Adrenal gland (tissue), 12 donors: ENCODE data around the gene UTP15. TPM values are rescaled to one million over a fixed set of nuclear protein-coding genes. Genes with fewer than 3 reads are reported as not detected.

Source experiments
- DNase-seq, 7 donors: peaks; one replicate each; pipeline ENCODE4 v3.0.0-alpha.2; 2019 to 2020
- H3K27ac ChIP-seq, 5 donors: fragments of 200-600 bp; sonication (generic) in 4 of 5; 1 replicate in 3 of 5; 2 replicates in 2 of 5; pipeline versions ENCODE4 v1.5.1 to v1.8.0; 2016 to 2020; ENCODE audit warnings: mild to moderate bottlenecking in 1 of 5
- H3K27me3 ChIP-seq: fragments of 200-600 bp; 2 replicates; pipeline ENCODE4 v1.8.0; 2021
- H3K36me3 ChIP-seq, 2 donors: fragments of 200-600 bp; replicated peaks in 1 of 2; 1 replicate in 1 of 2; 2 replicates in 1 of 2; pipeline versions ENCODE4 v1.5.1 to v1.8.0; 2018 to 2022
- H3K4me1 ChIP-seq, 2 donors: fragments of 200-600 bp; replicated peaks in 1 of 2; 1 replicate in 1 of 2; 2 replicates in 1 of 2; pipeline versions ENCODE4 v1.5.1 to v1.8.0; 2018 to 2021
- H3K4me3 ChIP-seq, 4 donors: fragments of 200-600 bp; sonication (generic) in 3 of 4; one replicate each; pipeline ENCODE4 v1.5.1; 2016 to 2018
- H3K9me3 ChIP-seq, 3 donors: fragments of 200-600 bp; sonication (generic) in 1 of 3; replicated peaks in 1 of 3; 1 replicate in 2 of 3; 2 replicates in 1 of 3; pipeline versions ENCODE4 v1.5.1 to v1.8.0; 2016 to 2021
- CTCF ChIP-seq, 6 experiments: fragments of 450-650 bp in 4 of 6; fragments of 200-600 bp in 2 of 6; sonication (generic) in 1 of 6; IDR thresholded peaks; 1 replicate in 5 of 6; 2 replicates in 1 of 6; pipeline versions ENCODE4 v1.5.1 to v1.8.0; 2016 to 2021; ENCODE audit warnings: antibody characterized with exemption in 6 of 6, mild to moderate bottlenecking in 2 of 6, moderate library complexity in 1 of 6
- POLR2A ChIP-seq, 2 donors: fragments of 450-650 bp; IDR thresholded peaks; one replicate each; pipeline ENCODE4 v1.6.1; 2017; ENCODE audit warnings: antibody characterized with exemption in 2 of 2, mild to moderate bottlenecking in 2 of 2, moderate library complexity in 1 of 2
- WGBS, 4 donors: extraction: QIAGEN DNeasy Blood & Tissue Kit in 2 of 4; methylation state at CpG; one replicate each; pipeline versions ENCODE4 v1.1.5 to v1.1.7; 2013 to 2017; 5-methylcytosine and 5-hydroxymethylcytosine counted together
- intact Hi-C, 2 donors: fragments of 100-400 bp; cut with DNase I; formaldehyde crosslinking; loops; one replicate each; pipeline versions ENCODE4 v1.14.1 to v1.15.0; 2022 to 2023
- polyA plus RNA-seq, 3 donors: library from polyadenylated mRNA; stranded (reverse); fragments of 200-250 nt in 2 of 3; fragments of 350-450 nt in 1 of 3; fragmentation: Illumina TruSeq in 1 of 3; extraction: RNeasy Lipid Tissue Mini Kit (QIAGEN cat#74804) in 1 of 3; gene quantifications; one replicate each; pipeline ENCODE4 v1.2.3, GENCODE V29; 2013 to 2014
- total RNA-seq, 9 donors: library from RNA; depleted of rRNA in 4 of 9; stranded (reverse); fragments of >200 nt in 4 of 9; fragments of 120-200 nt in 1 of 9; fragmentation: NEBNext Ultra II Directional in 1 of 9; extraction: Animal tissue kit (Norgen Biotek cat#: 25700) in 1 of 9; gene quantifications; one replicate each; pipeline versions ENCODE4 v1.1.0 to v1.2.4, GENCODE V29; 2013 to 2023
- donor health status: healthy with polysubstance abuse.
- donor health status: Bipolar disorder and iron deficiency.
- donor health status: DM: yes; HTN: yes; CAD: no.
- donor health status: DM: no; HTN: no; CAD: no.
- donor health status: DM: no; HTN: no; CAD: no.
- donor health status: DM: yes; HTN: yes; CAD: no.

The UTP15 gene
- total and polyA plus RNA-seq, 12 donors, result 4.2 to 30.2 (median 16.5) TPM

GRCh38 chr5:73539730-73540129, 25.8 kb upstream of the UTP15 start:
- Histone ChIP-seq H3K4me1 (peaks cover 0 to 6% of the 10 kb centered on the region in 2 donors), H3K27ac (no peak overlapping the region), H3K27me3 (no peaks in the 10 kb centered on the region), H3K36me3 (no peaks in the 10 kb centered on the region), H3K9me3 (no peaks in the 10 kb centered on the region), H3K4me3 (no peak overlapping the region)
- WGBS, 4 donors, result 61 to 92% (median 72%) methylated on average over 2 of the region's 2 CpGs
- intact Hi-C loops, result loop anchor here in 1 of 2 donors (10.0 kb wide), 1 partner anchor 315 kb away; no protein-coding TSS in a partner anchor
- no peak for DNase-seq
- TF ChIP-seq POLR2A (IDR thresholded peaks at IDR 0.05) (no peak), CTCF (IDR thresholded peaks at IDR 0.05) (no peak)

GRCh38 chr5:73540192-73540591, 25.4 kb upstream of the UTP15 start:
- Histone ChIP-seq H3K9me3 (no peaks in the 10 kb centered on the region), H3K36me3 (no peaks in the 10 kb centered on the region), H3K4me1 (peaks cover 0 to 8% of the 10 kb centered on the region in 2 donors), H3K27me3 (no peaks in the 10 kb centered on the region), H3K27ac (no peak overlapping the region), H3K4me3 (no peak overlapping the region)
- WGBS, 4 donors, result 25 to 66% (median 40%) methylated on average over 3 of the region's 3 CpGs
- intact Hi-C loops, result loop anchor here in 1 of 2 donors (10.0 kb wide), 1 partner anchor 315 kb away; no protein-coding TSS in a partner anchor
- TF ChIP-seq CTCF (IDR thresholded peaks at IDR 0.05) (no peak), POLR2A (IDR thresholded peaks at IDR 0.05) (no peak)
- DNase-seq, result peak in 2 of 7 donors; percentile 38 to 43

GRCh38 chr5:73542020-73542419, 23.5 kb upstream of the UTP15 start:
- TF ChIP-seq POLR2A (IDR thresholded peaks at IDR 0.05) (no peak), CTCF (IDR thresholded peaks at IDR 0.05) (no peak)
- H3K4me3 ChIP-seq, result no peak overlapping the region
- no peaks in the 10 kb centered on the region for H3K9me3 ChIP-seq
- H3K36me3 ChIP-seq, result no peaks in the 10 kb centered on the region
- H3K27me3 ChIP-seq, result no peaks in the 10 kb centered on the region
- no peak for DNase-seq
- H3K4me1 ChIP-seq, result peaks cover 0 to 8% of the 10 kb centered on the region in 2 donors
- intact Hi-C loops, result loop anchor here in 1 of 2 donors (10.0 kb wide), 1 partner anchor 317 kb away; no protein-coding TSS in a partner anchor
- H3K27ac ChIP-seq, result no peak overlapping the region
- 67 to 78% (median 74%) methylated on average over 4 of the region's 4 CpGs for WGBS, 4 donors

GRCh38 chr5:73544429-73545402, 20.8 kb upstream of the UTP15 start:
- Histone ChIP-seq H3K4me3 (no peak overlapping the region), H3K9me3 (no peaks in the 10 kb centered on the region), H3K27me3 (no peaks in the 10 kb centered on the region), H3K36me3 (no peaks in the 10 kb centered on the region), H3K4me1 (peaks cover 1 to 11% of the 10 kb centered on the region in 2 donors), H3K27ac (peak overlapping the region in 3 of 5 donors; percentile 12 to 53 (median 47))
- TF ChIP-seq POLR2A (IDR thresholded peaks at IDR 0.05) (no peak), CTCF (IDR thresholded peaks at IDR 0.05) (no peak)
- WGBS, 4 donors, result 49 to 59% (median 53%) methylated on average over 8 to 9 of the region's 9 CpGs
- intact Hi-C loops, result loop anchor here in 1 of 2 donors (10.0 kb wide), 1 partner anchor 320 kb away; no protein-coding TSS in a partner anchor
- DNase-seq, result peak; percentile 62 to 89 (median 78)
